Colonic mucosa (tissue), 4 donors: ENCODE measurements around the gene GLYATL3. TPM values are rescaled to one million over a fixed set of nuclear protein-coding genes. Genes with fewer than 3 reads are reported as not detected.

Source experiments
- DNase-seq: peaks from one replicate; pipeline ENCODE4 v3.0.0-alpha.2; 2020
- H3K27ac ChIP-seq: fragments of 200-600 bp; one replicate; pipeline ENCODE4 v1.8.0; 2021
- H3K27me3 ChIP-seq: fragments of 200-600 bp; one replicate; pipeline ENCODE4 v1.8.0; 2021
- H3K36me3 ChIP-seq: fragments of 200-600 bp; one replicate; pipeline ENCODE4 v1.8.0; 2021
- H3K4me1 ChIP-seq: fragments of 200-600 bp; one replicate; pipeline ENCODE4 v1.8.0; 2021; ENCODE audit warnings: mild to moderate bottlenecking
- H3K4me3 ChIP-seq: fragments of 200-600 bp; one replicate; pipeline ENCODE4 v1.8.0; 2021
- H3K9ac ChIP-seq, 2 donors: one replicate each; pipeline ENCODE4 v1.7.0; 2013; ENCODE audit warnings: control low read depth in 2 of 2, low read depth in 2 of 2, low read length in 2 of 2
- H3K9me3 ChIP-seq: fragments of 200-600 bp; one replicate; pipeline ENCODE4 v1.8.0; 2021
- intact Hi-C: fragments of 100-400 bp; cut with DNase I; formaldehyde crosslinking; loops from one replicate; pipeline ENCODE4 v1.14.1; 2022
- total RNA-seq, 2 donors: library from RNA; stranded (reverse); fragmentation: NEBNext Ultra II Directional in 1 of 2; extraction: Animal tissue kit (Norgen Biotek cat#: 25700) in 1 of 2; gene quantifications; one replicate each; pipeline ENCODE4 v1.2.1, GENCODE V29; 2021
- TF ChIP-seq, protein P1 (sequence below): fragments of 200-600 bp; IDR thresholded peaks from one replicate; pipeline ENCODE4 v1.8.0; 2022; ENCODE audit warnings: antibody characterized with exemption, mild to moderate bottlenecking
- donor health status: healthy.
- donor health status: DM: no; HTN: no; CAD: no.
- donor health status: DM: no; HTN: no; CAD: no.

Gene GLYATL3
- total RNA-seq, 2 donors from 2014 or later: 0.25 TPM; not detected in 1

DNA sequence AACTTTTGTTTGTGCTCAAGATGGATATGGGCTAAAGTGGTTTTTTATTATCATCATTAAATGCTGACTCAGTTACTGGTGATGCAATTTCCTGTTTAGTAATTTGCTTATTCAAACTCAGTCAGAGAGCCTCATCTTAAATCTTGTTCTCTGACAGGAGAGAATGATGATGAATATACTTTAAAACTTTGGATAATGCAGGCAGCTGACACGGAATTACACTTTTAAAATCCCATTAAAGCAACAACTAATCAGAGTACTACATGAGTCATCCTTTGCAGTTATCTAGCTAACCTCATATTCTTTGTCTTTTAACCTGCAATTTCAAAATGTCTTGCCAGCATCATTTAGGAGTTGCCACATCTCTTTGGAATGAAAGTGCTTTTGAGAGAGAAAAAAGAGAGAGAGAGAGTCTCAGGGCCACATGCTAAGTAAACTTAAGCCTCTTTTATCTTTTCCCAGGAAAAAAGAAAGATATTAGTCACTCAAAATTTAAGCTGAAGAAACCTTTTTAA is 41.5 kb downstream of the GLYATL3 start:
- H3K36me3 ChIP-seq: no peaks in the 10 kb centered on the region
- no peaks in the 10 kb centered on the region for H3K4me1 ChIP-seq
- no peak overlapping the region for H3K27ac ChIP-seq
- no peak overlapping the region for H3K9ac ChIP-seq
- DNase-seq: no peak
- no peaks in the 10 kb centered on the region for H3K27me3 ChIP-seq
- TF ChIP-seq, protein P1, sequence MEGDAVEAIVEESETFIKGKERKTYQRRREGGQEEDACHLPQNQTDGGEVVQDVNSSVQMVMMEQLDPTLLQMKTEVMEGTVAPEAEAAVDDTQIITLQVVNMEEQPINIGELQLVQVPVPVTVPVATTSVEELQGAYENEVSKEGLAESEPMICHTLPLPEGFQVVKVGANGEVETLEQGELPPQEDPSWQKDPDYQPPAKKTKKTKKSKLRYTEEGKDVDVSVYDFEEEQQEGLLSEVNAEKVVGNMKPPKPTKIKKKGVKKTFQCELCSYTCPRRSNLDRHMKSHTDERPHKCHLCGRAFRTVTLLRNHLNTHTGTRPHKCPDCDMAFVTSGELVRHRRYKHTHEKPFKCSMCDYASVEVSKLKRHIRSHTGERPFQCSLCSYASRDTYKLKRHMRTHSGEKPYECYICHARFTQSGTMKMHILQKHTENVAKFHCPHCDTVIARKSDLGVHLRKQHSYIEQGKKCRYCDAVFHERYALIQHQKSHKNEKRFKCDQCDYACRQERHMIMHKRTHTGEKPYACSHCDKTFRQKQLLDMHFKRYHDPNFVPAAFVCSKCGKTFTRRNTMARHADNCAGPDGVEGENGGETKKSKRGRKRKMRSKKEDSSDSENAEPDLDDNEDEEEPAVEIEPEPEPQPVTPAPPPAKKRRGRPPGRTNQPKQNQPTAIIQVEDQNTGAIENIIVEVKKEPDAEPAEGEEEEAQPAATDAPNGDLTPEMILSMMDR: no peak
- H3K9me3 ChIP-seq: no peaks in the 10 kb centered on the region
- intact Hi-C loops: no loop called here
- H3K4me3 ChIP-seq: no peak overlapping the region

DNA sequence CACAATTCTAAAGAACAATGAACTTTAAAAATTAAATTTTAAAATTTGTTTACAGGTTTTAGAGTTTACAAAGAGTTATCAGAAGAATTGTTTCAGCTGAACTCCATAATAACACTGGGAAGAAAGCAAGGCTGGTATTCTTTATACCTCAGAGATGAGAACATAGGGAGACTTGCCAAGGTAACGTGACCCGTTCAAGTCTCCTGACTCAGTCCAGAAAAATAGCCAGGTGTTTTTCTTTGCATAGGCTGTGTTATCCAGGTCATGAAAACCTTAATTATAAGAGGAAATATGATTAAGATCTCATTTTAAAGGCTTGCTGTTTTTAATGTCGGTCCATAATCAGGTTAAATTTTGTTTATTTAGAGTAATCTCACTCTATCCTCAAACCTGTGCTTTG is 42.2 kb downstream of the GLYATL3 start:
- Histone ChIP-seq H3K4me3 (no peak overlapping the region), H3K4me1 (no peaks in the 10 kb centered on the region), H3K36me3 (no peaks in the 10 kb centered on the region), H3K9ac (no peak overlapping the region), H3K27me3 (no peaks in the 10 kb centered on the region), H3K27ac (no peak overlapping the region), H3K9me3 (no peaks in the 10 kb centered on the region)
- no peak for DNase-seq
- intact Hi-C loops: no loop called here
- TF ChIP-seq, protein P1: no peak

DNA sequence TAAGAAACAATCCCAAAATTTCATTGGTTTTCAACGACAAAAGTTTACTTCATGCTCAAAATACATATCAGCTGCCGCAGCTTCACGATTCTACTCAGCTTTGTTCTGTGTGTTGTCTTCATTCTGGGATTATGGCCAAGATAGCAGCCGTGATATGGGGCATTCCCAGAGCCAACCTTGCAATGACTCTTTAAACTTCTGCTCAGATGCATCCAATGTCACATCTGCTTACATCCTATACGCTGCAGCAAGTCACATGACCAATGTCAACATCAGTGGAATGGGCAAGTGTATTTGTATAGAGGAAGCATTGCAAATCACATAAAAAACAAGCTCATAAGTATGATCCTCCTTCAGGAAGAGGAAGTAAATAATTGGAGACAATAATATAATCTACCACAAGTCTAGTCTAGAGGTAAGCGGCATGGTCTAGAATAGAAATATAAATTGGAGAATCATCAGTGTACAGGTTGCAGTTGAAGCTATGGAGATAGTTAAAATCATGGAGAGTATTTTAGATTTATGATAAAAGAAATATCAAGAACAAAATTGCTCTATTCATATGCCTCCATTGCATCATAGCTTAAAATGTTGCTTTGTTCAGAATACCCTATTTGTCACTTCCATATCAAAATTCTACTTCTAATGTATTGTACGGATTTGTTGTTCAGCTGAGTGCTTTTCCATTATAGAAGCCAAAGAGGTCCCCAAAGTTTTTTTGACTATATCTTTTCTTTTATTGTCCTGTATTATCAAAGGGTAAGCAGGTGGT is 43.5 kb downstream of the GLYATL3 start:
- TF ChIP-seq, protein P1: no peak
- intact Hi-C loops: no loop called here
- Histone ChIP-seq H3K36me3 (no peaks in the 10 kb centered on the region), H3K9ac (no peak overlapping the region), H3K4me3 (no peak overlapping the region), H3K9me3 (no peaks in the 10 kb centered on the region), H3K4me1 (no peaks in the 10 kb centered on the region), H3K27ac (no peak overlapping the region), H3K27me3 (no peaks in the 10 kb centered on the region)
- no peak for DNase-seq

DNA sequence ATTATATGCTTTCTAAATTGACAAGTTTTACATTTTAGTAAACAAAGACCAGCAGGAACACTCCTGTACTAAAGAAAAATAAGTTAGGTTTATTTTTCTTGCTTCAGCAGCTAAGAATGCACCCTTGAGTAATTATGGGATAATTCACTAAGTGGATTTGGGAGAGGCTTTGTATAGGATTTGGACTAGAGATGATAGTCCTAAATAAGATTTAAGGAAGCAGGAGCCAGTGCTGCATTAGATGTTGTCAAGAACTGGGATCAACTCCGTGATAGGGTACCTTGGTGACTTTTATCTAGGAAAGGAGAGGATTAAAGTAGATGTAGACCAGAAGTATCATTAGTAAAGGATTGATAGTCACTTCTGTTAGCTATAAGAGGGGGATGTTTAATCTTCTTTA is 46.6 kb downstream of the GLYATL3 start:
- DNase-seq: no peak
- no peaks in the 10 kb centered on the region for H3K9me3 ChIP-seq
- intact Hi-C loops: no loop called here
- no peaks in the 10 kb centered on the region for H3K4me1 ChIP-seq
- H3K9ac ChIP-seq: no peak overlapping the region
- TF ChIP-seq, protein P1: no peak
- no peak overlapping the region for H3K4me3 ChIP-seq
- H3K27me3 ChIP-seq: no peaks in the 10 kb centered on the region
- no peaks in the 10 kb centered on the region for H3K36me3 ChIP-seq
- no peak overlapping the region for H3K27ac ChIP-seq

DNA sequence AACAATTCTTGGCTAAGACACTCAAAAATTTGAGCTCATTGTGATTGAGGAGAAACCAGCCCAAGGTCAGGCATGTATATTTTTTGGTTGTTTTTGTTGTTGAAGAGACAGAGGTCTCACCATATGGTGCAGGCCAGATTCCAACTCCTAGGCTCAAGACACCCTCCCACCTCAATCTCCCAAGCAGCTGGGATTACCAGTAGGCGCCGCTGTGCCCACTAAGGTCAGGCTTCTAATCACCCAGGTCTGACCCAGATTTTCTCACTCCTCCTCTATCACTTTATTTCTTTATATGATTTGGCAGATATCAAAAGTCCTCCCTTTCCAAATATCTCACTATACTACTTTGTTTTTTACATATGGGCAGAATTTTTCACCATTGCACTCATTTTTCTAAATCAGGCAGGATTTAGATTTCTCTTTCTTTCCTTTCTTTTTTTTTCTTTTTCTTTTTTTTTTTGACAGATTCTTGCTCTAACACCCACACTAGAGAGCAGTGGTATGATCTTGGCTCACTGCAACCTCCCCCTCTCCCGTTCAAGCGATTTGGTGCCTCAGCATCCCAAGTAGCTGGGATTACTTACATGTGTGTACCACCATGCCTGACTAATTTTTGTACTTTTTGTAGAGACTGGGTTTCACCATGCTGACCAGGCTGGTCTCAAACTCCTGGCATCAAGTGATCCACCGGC is 49.0 kb downstream of the GLYATL3 start:
- TF ChIP-seq, protein P1: no peak
- no peak overlapping the region for H3K27ac ChIP-seq
- H3K9ac ChIP-seq: no peak overlapping the region
- intact Hi-C loops: no loop called here
- no peak for DNase-seq
- H3K9me3 ChIP-seq: no peaks in the 10 kb centered on the region
- H3K27me3 ChIP-seq: no peaks in the 10 kb centered on the region
- H3K36me3 ChIP-seq: no peaks in the 10 kb centered on the region
- no peaks in the 10 kb centered on the region for H3K4me1 ChIP-seq
- no peak overlapping the region for H3K4me3 ChIP-seq
